GM18498 (cell line): Measurements from ENCODE around the gene NAALADL2.
"Not testable (repeated sequence)": the region's sequence is repeated elsewhere in the genome, so short reads cannot be mapped to it uniquely, and the experiment has no call there.

ENCODE experiments used
- ATAC-seq: cut with Tn5 transposase; IDR thresholded peaks from one replicate; pipeline ENCODE4 v1.9.1; 2021; ENCODE audit warnings: mild to moderate bottlenecking, moderate library complexity; ENCODE audit not compliant: unreplicated experiment

The NAALADL2 gene

DNA sequence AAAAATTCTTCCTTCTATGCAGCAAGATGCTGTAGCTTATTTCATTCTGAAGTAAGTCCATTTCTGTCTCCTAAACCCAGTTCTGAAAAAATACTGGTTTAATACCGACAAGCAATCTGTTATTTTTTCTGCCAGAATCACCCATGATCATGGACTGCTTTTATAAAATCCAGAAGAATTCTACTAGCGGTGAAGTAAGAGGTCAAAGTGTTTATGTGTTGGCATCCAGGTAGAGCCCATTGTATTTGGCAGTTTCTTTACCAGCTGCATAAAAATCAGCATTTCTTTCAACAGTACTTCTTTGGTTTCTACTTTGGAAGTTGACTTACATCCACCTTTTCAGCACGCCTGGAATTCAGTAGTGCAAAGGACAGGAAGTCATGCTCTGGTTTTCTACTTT, 484.8 kb downstream of the NAALADL2 start:
- ATAC-seq = no peak

DNA sequence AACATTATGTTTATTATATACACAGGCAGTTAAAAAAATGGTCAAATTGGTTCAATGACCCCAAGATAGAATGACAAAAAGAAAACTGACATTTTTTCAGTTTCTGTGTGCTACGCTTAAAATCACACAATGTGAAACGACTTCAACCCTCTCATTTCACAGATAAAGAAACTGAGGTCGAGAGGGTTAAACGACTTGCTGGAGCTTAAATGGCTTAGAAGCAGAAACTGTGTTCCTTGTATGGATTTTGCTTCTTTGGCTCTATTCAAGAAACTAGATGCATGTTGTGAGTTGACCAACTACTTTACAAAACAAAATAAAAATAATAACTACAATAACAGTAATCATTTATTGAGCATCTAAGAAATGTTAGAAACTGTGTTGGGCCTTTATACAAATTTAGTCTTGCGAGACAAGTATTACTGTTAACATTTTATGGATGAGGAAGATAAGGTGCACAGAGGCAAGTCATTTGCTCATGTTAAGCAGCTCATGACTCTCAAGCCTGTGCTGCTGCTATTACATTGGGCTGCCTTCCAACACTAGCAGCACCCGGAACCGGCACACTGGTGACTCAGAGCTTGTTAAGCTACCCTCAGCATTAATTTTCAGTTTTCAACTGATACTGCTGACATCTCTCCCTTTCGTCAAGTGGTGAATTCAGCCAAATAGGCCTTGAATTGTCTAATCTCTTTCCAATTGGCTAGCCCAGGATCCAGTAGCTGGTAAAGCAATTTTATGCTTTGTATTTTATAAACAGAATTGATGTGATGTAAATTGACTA, 487.6 kb downstream of the NAALADL2 start:
- no peak for ATAC-seq

DNA sequence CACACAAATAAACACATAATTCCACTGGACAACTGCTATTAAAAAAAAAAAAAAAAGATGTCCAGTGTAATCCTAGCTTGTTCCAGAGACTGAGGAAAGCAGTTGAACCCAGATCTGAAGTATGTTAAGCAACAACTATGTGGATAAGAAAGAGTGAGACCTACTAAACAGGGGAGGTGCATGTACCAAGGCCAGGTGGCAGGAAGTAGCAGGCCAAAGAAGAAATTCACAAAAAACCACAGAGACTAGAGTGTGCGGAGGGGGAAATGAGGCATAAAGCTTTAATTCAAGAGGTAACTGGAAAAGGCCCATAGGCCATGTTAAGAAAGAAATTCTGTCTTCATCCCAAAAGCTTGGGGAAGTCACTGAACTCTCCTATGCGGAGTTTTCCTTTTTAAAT, 490.0 kb downstream of the NAALADL2 start:
- no peak for ATAC-seq

DNA sequence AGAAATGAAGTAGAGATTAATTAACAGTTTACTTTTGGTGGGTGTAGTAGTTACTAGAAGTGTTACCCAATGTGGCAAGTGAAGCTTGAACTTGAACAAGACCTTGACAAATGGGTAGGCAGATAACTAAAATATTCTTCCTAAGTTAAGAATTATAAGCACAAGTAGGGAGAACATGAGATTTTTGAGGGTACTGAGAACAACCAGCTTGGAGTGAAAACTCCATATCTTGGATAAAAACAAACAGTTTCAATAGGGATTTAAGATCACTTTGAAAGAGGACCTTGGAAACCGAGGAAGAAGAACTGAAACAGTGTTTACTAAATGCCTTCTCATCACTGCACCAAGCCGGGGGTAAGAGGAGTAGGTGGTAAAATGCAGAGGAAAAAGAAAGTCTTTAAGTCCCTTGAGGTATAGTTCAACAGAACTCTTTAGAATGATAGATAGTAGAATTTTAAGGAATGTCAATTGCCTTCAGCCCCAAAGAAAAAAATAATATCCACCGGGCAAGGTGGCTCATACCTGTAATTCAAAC, 496.7 kb downstream of the NAALADL2 start:
- no peak for ATAC-seq

DNA sequence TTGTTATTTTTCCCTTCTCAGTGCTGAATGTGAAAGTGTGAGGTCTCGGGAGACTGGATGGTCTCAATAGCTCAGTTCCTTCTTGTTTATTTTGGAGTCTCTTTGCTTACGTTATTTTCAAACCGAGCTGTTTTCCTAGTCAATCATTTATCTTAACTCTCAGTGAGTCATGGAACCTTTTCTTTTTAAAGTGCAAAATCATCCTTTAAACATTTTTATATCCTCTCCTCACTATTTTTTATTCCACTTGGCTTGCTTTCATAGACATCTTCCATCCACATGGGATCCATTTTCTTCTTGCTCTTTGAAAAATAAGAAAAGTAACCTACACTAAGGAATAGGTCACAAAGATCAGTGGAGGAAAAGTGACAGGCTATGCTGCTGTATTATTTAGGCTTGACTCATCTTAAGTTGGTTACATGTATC, 497.8 kb downstream of the NAALADL2 start:
- ATAC-seq = no peak

DNA sequence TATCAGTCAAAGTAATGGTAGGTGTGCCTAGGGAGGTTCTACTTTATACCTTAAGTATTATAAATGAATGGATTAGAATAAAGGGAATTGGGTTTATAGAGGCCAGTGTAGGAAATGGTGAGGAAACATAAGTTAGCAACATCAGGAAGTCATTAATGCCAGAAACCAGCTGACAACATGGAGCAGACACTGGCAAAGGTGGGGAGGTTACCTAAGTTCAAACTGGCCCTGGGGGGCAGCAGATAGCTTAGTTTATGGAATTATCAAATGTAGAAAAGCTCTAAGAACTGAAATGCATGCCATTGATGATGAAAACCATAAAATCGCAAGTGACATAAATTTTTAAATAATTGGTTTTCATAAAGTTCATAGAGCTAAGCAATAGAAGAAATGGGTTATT, 498.6 kb downstream of the NAALADL2 start:
- ATAC-seq = no peak

DNA sequence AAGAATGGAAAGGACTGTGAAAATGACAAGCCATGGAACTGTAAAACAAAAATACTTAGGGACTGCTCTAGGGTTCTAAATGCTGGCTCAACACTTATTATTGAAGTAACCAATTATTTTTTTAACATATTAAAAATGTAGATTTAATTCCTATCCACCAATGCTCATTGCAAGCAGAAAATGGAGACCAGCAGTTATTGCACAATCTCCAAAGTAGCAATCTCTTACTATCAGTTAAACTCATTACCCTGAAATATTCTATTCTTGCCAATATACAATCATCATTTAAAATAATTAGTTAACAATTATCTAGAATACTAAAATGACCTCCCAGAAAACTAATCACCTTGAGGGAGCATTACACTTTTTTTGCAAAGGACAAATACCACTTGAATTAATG, 499.8 kb downstream of the NAALADL2 start:
- ATAC-seq = no peak

DNA sequence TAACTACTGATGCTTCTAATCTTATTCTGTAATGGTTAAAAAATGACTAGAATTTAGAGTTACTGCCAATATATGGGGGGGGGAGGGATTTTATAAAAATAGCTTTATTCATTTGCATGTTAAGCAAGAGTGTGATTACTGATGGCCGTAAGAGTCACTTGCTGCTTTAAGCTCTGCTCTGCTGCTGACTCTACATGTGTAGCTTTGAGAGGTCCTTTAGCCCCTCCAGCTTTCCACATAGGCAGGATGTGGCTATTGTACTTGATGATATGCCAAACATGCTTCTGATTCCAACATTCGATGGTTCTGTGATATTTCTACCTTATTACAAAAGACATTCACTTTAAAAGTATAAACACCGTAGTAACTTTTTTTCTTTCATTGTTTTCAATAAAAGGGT, 511.3 kb downstream of the NAALADL2 start:
- not testable (repeated sequence) for ATAC-seq

DNA sequence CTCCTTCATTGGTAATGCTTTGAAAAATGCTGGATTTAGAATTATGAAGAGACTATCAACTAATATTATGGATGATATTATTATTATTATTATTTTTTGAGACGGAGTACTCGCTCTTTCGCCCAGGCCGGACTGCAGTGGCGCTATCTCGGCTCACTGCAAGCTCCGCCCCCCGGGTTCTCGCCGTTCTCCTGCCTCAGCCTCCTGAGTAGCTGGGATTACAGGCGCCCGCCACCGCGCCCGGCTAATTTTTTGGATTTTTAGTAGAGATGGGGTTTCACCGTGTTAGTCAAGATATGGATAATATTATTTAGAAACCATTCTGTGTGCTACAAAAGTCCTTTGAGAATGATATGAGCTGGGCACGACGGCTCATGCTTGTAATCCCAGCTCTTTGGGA, 512.1 kb downstream of the NAALADL2 start:
- not testable (repeated sequence) for ATAC-seq

DNA sequence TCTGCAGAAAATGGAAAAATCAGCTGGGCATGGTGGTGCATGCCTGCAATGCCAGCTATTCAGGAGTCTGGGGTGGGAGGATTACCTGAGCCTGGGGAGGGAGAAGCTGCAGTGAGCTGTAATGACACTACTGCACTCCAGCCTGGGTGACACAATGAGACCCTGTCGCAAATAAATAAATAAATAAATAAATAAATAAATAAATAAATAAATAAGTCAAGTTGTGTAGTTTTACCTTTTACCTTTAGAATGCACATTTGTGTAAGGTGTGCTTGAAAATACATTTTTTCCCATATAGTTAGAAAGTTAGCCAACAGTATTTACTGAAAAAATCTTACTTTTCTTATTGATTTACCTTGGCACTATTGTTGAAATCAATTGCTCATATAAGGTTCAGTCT, 515.6 kb downstream of the NAALADL2 start:
- ATAC-seq = no peak

DNA sequence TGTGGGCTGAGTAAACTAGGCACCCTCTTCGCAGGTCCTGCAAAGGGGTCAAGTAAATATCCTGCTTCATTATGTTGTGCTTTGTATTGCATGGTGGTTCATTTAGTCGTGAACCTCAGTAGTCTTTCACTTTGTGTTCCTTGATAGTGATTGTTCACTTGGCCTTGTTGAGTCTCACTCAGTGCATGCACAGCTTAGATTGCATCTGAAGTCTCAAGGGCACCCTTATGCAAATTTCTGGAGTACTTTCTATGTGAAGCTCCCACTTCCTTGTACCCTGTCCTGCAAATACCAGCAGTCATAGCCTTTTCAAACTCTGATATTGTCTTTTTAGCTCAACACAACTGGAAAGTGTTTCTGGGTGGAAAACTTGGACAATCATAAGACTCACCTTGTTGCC, 519.2 kb downstream of the NAALADL2 start:
- peak; percentile 94 for ATAC-seq

DNA sequence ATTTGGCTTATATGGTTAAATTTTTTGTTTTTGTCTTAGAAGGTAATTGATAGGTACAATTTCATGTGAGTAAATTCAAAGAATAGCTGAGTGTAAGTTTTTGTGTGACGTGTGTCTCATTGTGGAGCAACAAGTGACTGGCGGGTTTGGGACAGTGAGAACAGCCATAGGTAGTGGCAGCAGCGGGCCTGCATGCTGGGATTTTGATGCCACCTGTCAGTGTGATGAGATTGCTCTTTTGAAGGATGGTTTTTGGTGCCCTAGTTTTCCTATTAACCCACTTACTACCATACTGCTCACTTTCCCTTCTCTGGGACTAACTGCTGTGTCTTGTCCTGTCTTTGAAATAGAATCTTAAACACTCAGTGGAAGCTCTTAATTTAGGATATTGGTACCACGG, 522.6 kb downstream of the NAALADL2 start:
- no peak for ATAC-seq

DNA sequence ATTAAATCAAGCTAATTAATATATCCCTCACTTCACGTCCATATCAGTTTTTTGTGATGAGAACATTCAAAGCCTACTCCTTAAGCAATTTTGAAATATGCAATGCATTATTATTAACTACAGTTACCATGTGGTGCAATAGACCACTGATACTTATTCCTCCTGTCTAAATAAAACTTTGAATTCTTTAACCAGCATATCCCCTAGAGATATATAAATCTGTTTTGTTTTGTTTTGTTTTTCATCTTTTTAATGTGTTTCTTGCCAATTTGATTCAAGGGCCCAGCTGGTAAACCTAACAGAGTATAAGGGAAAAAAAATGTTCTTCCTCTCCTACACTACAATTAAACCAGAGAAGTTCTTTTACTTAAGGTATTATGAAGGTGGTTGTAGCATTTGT, 524.2 kb downstream of the NAALADL2 start:
- ATAC-seq = no peak

DNA sequence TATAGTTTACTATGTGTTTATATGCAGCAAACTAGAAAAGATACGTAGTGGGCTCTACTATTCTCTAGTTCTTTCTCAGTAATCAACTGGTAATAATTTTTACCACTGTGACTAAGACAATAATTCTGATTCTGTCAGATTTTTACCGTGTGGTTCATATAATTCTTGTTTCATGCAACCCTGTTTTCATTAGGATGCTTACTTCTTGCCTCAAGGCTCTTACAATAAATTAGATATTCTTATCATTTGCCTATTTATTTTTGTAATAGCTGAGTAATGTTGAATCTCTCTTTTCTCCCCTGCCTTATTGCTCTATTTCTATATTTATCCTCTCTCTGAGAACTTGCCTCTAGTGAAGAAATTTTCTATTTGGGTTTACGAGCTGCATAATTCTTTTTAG, 524.7 kb downstream of the NAALADL2 start:
- ATAC-seq = no peak

DNA sequence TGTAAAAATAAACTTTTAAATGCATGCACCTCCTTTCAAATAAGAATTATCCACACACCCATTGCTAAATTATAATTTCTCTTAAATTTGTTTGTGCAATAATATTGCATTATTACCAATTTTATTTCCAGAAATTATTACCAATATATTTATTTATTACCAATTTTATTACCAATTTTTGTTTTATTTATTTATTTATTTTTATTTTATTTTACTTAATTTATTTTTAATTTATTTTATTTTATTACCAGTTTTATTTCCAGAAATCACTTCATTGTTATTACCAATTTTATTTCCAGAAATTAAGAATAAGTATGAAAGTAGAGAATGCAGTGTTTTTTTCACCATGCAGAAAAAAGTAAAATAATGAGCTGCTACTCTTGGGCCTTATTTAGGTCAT, 525.4 kb downstream of the NAALADL2 start:
- no peak for ATAC-seq

DNA sequence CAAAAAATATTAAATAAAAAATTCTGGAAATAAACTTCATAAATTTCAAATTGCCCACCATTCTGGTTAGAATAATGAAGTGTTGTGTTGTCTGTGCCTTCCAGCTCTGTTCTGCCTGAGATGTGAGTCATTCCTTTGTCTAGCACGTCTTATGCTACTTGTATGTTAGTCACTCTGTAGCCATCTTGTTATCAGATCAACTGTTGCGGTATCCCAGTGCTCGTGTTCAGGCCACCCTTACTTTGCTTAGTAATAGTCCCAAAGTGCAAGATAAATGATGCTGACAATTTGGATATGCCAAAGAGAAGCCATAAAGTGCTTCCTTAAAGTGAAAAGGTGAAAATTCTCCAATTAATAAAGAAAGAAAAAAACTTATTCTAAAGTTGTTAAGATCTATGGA, 527.5 kb downstream of the NAALADL2 start:
- ATAC-seq = no peak

DNA sequence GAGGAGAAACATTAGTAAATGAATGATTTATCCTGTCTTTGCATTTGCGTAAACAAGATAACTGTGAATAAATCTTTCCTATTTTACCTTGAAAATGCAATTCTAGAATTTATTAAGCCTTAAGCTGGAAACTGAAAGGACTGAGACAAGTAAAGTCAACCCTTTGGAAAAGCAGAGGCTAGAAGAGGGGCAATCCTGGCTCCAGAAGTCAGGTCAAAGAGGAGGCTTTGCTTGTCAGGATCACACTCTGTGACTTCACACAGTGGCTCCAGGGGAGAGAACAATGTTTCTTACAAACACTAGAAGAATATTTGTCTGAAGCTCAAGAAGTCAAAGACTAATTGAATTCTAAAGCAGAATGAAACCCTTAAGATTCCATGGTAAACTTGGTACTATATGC, 530.4 kb downstream of the NAALADL2 start:
- no peak for ATAC-seq

DNA sequence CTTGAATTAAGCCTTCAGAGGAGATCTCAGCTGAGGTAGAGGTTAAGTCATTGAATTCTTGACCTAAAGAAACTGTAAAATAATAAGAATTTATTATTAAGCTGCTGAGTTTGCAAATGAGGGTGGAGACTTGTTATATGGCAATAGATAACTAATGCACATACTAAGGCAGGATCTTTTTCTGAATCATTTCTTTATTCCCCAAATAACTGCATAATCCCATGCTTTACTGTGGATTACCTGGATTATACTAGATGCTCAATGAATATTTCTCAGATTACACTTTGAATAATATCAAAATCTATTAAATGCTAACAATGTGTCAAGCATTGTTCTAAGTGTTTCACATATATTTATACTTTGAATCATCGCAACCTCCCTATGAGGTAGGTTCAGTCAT, 532.5 kb downstream of the NAALADL2 start:
- no peak for ATAC-seq

DNA sequence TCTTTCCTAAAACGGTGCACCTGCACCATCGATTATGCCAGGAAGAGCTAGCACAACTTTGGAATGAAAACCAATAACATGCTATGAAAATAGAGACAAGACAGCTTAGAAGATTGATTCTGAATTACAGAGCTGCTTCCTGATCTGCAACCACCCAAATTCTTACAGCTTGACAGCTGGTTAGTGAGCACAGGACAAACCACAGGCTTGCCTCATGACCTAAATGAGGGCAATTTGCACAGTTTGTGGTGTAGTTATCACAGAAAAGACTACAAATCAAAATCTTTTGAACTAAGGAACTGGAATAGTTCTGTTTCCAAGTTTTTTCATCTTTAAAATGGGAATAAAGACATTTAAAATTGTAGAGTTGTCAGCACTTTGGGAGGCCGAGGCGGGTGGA, 533.5 kb downstream of the NAALADL2 start:
- no peak for ATAC-seq

DNA sequence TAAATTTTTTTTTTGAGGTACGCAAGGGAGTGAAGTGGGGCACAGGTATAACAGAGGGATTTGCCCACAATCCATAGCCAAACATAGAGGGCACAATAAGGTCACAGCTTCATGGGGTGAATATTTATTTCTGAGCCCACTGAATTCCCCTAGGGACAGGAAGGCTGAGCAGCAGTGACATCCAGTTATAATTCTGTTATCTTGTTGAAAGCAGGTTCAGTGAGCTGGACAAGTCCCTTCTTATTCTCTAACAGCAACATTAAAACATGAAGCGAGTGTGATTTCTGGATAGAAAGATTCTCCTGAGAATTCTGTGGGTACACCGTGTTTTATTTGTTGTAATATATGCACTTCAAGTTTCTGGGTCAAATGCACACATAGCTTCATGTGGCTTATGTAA, 538.2 kb downstream of the NAALADL2 start:
- no peak for ATAC-seq

DNA sequence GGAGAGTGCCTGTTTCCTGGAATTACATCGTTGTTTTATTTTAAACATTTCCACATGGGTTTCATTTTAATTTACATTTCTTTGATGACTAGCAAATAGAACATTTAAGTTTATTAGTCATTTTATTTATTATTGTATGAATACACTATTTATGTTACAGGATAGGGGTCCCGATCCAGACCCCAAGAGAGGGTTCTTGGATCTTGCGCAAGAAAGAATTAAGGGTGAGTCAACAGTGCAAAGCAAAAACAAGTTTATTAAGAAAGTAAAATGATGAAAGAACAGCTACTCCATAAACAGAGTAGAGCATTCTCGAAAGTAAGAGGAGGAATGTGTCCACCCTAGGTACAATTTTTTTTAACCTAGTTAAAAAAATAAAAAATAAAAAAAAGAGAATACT, 539.5 kb downstream of the NAALADL2 start:
- no peak for ATAC-seq

DNA sequence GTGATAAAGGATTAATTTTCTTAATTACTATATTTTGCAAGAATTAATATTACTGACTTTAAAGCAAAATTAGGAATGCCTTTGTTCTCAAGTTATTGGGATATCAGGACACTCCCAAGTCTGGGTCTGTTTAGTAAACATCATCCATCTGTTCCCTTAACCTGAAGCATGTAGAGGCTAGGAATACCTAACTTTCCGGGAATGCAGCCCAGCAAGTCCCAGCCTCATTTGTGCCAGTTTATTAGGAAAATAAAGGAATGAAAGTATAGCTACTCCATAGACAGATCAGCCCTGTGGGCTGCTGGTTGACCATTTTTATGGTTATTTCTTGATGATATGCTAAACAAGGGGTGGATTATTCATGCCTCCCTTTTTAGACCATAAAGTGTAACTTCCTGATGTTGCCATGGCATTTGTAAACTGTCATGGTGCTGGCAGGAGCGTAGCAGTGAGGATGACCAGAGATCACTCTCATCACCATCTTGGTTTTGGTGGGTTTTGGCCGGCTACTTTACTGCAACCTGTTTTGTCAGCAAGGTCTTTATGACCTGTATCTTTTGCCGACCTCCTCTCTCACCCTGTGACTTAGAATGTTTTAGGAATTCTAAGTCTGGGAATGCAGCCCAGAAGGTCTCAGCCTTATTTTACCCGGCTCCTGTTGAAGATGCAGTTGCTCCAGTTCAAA, 540.2 kb downstream of the NAALADL2 start:
- ATAC-seq = no peak
